Activated T-cell treated with anti-CD3 and anti-CD28 coated beads, Interleukin-2, amount 50 U/mL, for 72 hours (primary cell): ENCODE data around the gene ETS1. TPM values are rescaled to one million over a fixed set of nuclear protein-coding genes. Genes with fewer than 3 reads are reported as not detected.
"Not testable (repeated sequence)": the region's sequence is repeated elsewhere in the genome, so short reads cannot be mapped to it uniquely, and the experiment has no call there.

ENCODE experiments used
- ATAC-seq, 2 donors: fragments of 150-1000 bp; cut with Tn5 transposase; replicated peaks in 1 of 2; 2 replicates each; pipeline ENCODE4 v1.10.0; 2021; ENCODE audit warnings: moderate library complexity in 2 of 2, mild to moderate bottlenecking in 1 of 2
- DNase-seq, 2 donors: peaks; one replicate each; pipeline ENCODE4 v3.0.0; 2021 to 2022; ENCODE audit warnings: mixed read lengths in 1 of 2
- H3K27ac Mint-ChIP-seq: one replicate; pipeline ENCODE4 v1.8.0; 2022; ENCODE audit warnings: mild to moderate bottlenecking, moderate library complexity, mixed read lengths
- H3K27me3 Mint-ChIP-seq: one replicate; pipeline ENCODE4 v1.8.0; 2022; ENCODE audit warnings: low read depth, mixed read lengths
- H3K36me3 Mint-ChIP-seq, 2 donors: one replicate each; pipeline ENCODE4 v1.8.0; 2022; ENCODE audit warnings: mixed read lengths in 2 of 2, mild to moderate bottlenecking in 1 of 2; ENCODE audit not compliant: insufficient read depth in 2 of 2
- H3K4me1 Mint-ChIP-seq: one replicate; pipeline ENCODE4 v1.8.0; 2022; ENCODE audit warnings: low read depth, mixed read lengths
- H3K4me3 Mint-ChIP-seq, 2 donors: one replicate each; pipeline ENCODE4 v1.8.0; 2022; ENCODE audit warnings: mild to moderate bottlenecking in 2 of 2, mixed read lengths in 2 of 2, moderate library complexity in 2 of 2
- H3K9me3 Mint-ChIP-seq, 2 donors: one replicate each; pipeline ENCODE4 v1.8.0; 2022; ENCODE audit warnings: mixed read lengths in 2 of 2
- total RNA-seq, 2 donors: library from RNA; stranded (reverse); gene quantifications; one replicate each; pipeline ENCODE4 v1.2.3, GENCODE V29; 2022

ETS1 gene
- total RNA-seq, 2 donors from 2014 or later, result 713 to 736 TPM

DNA sequence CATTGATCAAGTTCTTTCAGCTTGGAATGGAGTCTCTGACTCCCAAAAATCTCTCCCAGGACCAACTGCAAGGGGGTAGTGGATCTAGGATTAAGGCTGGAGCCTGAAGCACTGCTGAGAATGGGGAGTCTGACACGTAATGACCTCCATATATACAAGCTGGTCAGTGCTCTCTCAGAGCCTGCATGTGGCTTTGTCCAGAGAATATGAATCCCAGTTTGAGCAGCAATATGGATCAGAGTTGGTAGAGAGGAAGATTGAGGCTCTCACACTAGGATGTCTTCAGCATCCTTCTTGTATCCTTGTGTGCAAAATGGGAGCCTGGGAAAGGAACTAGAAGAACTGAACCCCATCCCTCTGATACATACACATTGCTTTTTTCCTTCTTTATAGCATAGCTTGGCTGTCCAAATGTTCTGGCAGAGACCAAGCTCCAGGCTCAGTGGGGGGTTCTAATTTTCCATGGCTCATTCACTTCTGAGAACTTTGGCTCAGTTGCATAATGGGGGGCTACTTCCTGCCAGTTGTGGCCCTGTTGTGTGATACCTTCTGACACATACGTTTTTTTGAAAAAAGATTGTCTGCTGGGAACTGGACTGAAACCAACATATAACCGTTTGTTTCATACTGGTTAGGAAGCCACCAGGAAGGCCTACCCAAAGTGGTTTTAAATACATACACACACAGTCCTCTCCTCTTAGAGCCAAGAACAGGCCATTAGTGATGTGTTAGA lies 138.2 kb downstream of the ETS1 start:
- DNase-seq (no peak), ATAC-seq (peak; percentile 39 to 40)
- Mint-ChIP-seq H3K27me3 (no peaks in the 10 kb centered on the region), H3K27ac (peak overlapping the region; percentile 71), H3K36me3 (peaks cover 5 to 15% of the 10 kb centered on the region in 2 donors), H3K9me3 (peaks cover 3 to 7% of the 10 kb centered on the region in 2 donors), H3K4me3 (peak overlapping the region in 1 of 2 donors; percentile 31), H3K4me1 (peaks cover 71% of the 10 kb centered on the region)

DNA sequence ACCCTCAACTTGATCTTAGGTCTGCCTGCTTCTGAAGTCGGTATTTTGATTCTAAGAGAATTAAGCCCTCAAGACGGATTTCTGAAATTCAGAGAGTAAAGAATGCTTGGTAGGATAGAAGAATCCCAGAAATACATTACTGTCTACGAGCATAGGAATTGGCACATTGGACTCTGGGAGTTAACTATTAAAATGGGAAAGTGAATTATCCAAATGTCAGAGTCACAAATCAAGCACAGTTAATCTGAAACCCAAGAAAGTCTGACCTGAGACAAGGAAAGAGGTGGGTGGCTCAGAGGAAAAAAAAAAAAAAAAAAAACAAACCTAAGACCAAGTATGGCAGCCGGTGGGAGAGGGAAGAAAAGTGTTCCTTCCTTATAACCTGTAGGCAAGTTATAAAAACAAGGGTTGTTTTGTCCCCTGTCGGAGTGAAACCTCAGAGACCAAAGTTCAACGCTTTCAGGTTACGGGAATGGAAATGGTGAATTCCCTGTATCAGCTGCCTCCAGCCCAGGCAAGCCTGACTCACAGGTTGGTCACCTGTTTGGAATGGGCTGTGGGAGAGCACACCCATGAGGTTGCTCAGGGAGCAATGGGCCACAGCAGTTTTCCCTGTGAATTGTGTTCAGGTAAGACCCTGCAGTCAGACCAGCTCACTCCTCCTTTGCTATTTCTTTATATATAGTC lies 139.0 kb downstream of the ETS1 start:
- no peaks in the 10 kb centered on the region for H3K27me3 Mint-ChIP-seq
- peak overlapping the region; percentile 71 for H3K27ac Mint-ChIP-seq
- DNase-seq (no peak), ATAC-seq (peak; percentile 19 to 24)
- H3K4me1 Mint-ChIP-seq, result peaks cover 63% of the 10 kb centered on the region
- peaks cover 5 to 15% of the 10 kb centered on the region in 2 donors for H3K36me3 Mint-ChIP-seq
- H3K4me3 Mint-ChIP-seq, result peak overlapping the region in 1 of 2 donors; percentile 36
- H3K9me3 Mint-ChIP-seq, result peaks cover 3 to 7% of the 10 kb centered on the region in 2 donors

DNA sequence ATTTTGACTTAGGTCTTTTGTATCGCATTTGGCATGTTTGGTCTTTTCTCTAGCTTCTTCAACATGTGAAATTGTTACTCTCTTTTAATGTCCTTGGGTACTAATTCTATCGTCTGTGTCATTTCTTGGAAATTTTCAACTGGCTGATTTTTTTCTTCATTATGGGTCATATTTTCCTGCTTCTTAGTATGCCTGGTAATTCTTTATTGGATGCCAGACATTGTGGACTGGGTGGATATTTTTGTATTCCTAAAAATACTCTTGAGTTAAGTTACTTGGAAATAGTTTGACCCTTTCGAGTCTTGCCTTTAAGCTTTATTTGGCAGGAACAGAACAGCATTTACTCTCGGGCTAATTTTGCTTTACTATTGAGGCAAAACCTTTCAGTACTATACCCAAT lies 140.1 kb downstream of the ETS1 start:
- no peaks in the 10 kb centered on the region for H3K27me3 Mint-ChIP-seq
- no peak overlapping the region for H3K4me3 Mint-ChIP-seq
- ATAC-seq, result no peak
- peaks cover 5 to 15% of the 10 kb centered on the region in 2 donors for H3K36me3 Mint-ChIP-seq
- no peak for DNase-seq
- peak overlapping the region; percentile 87 for H3K27ac Mint-ChIP-seq
- peaks cover 52% of the 10 kb centered on the region for H3K4me1 Mint-ChIP-seq
- H3K9me3 Mint-ChIP-seq, result peaks cover 3 to 7% of the 10 kb centered on the region in 2 donors

DNA sequence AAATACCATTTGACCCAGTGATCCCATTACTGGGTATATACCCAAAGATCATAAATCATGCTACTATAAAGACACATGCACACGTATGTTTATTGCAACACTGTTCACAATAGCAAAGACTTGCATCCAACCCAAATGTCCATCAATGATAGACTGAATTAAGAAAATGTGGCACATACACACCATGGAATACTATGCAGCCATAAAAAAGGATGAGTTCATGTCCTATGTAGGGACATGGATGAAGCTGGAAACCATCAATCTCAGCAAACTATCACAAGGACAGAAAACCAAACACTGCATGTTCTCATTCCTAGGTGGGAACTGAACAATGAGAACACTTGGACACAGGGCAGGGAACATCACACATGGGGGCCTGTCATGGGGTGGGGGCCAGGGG lies 141.4 kb downstream of the ETS1 start:
- peaks cover 44% of the 10 kb centered on the region for H3K4me1 Mint-ChIP-seq
- ATAC-seq, DNase-seq, H3K9me3 Mint-ChIP-seq, H3K27me3 Mint-ChIP-seq, H3K4me3 Mint-ChIP-seq: not testable (repeated sequence)
- H3K27ac Mint-ChIP-seq, result peak overlapping the region; percentile 38
- peaks cover 7 to 18% of the 10 kb centered on the region in 2 donors for H3K36me3 Mint-ChIP-seq

DNA sequence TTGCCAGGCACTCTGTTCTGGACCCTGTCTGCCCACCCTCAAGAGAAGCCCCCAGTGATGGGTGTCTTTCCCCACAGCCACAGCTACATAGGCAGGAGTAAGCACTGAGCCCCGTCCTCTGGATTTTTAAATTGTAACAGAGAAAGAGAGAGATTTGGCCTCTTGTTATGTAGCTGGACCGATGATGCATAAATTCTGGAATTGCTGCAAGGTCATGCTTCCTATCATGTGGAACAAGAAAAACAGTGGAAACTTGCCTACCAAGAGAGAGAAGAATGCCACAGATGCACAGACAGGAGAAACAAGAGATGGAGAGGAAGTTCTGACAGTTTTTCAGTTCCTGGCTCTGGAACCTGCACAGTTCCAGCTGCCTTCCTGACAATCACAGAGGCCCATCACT lies 150.2 kb downstream of the ETS1 start:
- Mint-ChIP-seq H3K36me3 (peaks cover 2 to 5% of the 10 kb centered on the region in 2 donors), H3K4me1 (peaks cover 20% of the 10 kb centered on the region), H3K27me3 (no peaks in the 10 kb centered on the region), H3K4me3 (no peak overlapping the region), H3K9me3 (peaks cover 2 to 4% of the 10 kb centered on the region in 2 donors), H3K27ac (no peak overlapping the region)
- no peak for DNase-seq
- no peak for ATAC-seq

DNA sequence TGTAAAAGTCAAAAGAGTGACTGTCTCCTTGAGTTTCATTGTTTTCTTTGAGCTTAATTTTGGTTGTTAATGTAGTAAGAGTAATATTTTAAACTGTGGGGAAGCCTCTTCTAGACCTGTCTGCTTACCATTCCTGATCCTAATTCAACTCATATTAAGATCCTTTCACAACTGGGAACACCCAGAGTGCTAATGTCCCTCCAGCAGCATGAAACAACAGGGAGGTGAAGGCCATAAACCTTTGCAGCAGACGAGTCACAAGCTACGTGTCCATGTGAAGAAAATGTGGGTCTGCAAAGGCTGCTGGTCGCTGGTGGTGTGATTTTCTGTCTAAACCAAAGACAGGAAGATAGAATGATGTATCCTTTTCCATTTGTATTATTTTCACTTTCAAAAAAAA lies 152.5 kb downstream of the ETS1 start:
- H3K27ac Mint-ChIP-seq, result no peak overlapping the region
- no peaks in the 10 kb centered on the region for H3K36me3 Mint-ChIP-seq
- ATAC-seq (no peak), DNase-seq (no peak)
- H3K4me3 Mint-ChIP-seq, result no peak overlapping the region
- H3K27me3 Mint-ChIP-seq, result no peaks in the 10 kb centered on the region
- H3K9me3 Mint-ChIP-seq, result peaks cover 0 to 2% of the 10 kb centered on the region in 2 donors
- H3K4me1 Mint-ChIP-seq, result peaks cover 22% of the 10 kb centered on the region

DNA sequence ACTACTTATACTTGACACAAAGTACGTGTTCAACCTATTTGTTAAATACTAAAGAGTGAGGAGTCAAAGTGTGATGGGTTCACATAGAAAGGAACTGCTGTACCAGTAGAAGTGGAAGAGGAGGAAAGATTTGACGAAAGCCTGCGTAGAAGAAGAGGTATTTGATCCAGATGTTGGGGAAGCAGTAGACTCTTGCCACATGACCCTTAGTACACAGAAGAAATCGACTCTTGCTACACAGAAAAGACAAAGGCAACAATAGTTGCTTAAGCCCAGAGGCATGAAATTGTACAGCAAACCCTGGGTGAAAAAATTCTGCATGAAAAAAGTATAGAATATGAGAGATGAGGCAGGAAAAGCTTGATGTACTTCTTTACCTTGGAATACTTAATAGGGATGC lies 152.9 kb downstream of the ETS1 start:
- Mint-ChIP-seq H3K4me1 (peaks cover 26% of the 10 kb centered on the region), H3K27me3 (no peaks in the 10 kb centered on the region), H3K36me3 (no peaks in the 10 kb centered on the region), H3K9me3 (no peaks in the 10 kb centered on the region), H3K4me3 (no peak overlapping the region), H3K27ac (no peak overlapping the region)
- DNase-seq, result no peak
- no peak for ATAC-seq

DNA sequence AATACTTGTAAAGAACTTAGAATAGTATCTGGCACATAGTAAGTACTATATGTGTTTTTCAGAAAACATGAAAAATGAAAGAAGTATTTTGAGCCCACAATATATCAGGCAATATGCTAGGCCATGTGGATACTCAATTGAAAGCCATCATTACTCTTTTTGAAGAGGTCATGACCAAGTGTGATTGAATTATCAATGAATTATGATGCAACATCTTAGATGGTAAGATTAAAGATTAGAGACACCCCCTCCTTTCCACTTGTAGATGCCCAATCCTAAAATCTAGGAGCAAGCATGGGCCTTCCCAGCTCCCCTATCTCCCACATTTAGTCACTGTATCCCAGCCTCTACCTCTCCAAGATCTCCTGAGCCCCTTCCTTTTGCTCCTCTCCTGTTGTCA lies 154.4 kb downstream of the ETS1 start:
- no peak overlapping the region for H3K27ac Mint-ChIP-seq
- ATAC-seq (no peak), DNase-seq (no peak)
- H3K27me3 Mint-ChIP-seq, result no peaks in the 10 kb centered on the region
- peaks cover 1 to 2% of the 10 kb centered on the region in 2 donors for H3K9me3 Mint-ChIP-seq
- no peak overlapping the region for H3K4me3 Mint-ChIP-seq
- H3K36me3 Mint-ChIP-seq, result peaks cover 0 to 1% of the 10 kb centered on the region in 2 donors
- peaks cover 40% of the 10 kb centered on the region for H3K4me1 Mint-ChIP-seq

DNA sequence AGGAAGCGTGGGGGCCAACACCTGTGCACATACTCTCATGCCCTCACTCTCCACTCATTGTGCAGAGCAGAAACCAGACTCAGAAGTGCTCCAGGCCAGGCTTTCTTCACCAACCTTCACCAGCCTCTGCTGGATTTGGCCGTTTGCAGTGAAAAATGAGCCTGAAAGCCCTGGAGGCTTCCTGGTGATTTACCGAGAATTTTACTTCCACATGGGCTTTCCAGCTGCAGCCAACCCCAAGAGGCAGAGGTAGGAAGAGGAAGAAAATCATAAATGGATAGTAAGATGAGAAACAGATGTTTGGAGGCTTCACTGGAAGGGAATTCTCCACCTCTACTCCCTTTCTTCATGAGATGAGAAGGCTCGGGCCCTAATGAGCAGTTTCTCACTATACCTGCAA lies 155.4 kb downstream of the ETS1 start:
- ATAC-seq, result no peak
- no peak overlapping the region for H3K4me3 Mint-ChIP-seq
- no peak overlapping the region for H3K27ac Mint-ChIP-seq
- peaks cover 1 to 2% of the 10 kb centered on the region in 2 donors for H3K9me3 Mint-ChIP-seq
- peaks cover 0 to 1% of the 10 kb centered on the region in 2 donors for H3K36me3 Mint-ChIP-seq
- DNase-seq, result no peak
- peaks cover 40% of the 10 kb centered on the region for H3K4me1 Mint-ChIP-seq
- H3K27me3 Mint-ChIP-seq, result no peaks in the 10 kb centered on the region

DNA sequence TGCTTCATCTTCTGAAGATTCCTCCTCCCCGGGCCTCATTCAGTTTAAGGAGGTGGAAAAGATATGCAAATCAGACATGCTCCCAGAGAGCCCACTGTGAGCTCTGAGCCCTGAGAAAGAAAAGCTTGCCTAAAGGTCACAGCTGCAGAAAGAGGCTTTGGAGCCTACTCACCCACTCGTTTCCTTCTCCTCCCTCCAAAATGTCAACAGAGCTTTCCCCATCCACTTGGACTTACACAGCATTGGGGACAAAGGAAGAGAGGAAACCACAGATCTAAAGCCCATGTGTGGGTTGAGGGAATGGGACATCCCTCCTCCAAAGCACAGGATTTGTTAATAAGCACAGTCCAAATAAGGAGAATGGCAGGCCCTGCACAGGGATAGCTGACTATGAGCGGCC lies 158.4 kb downstream of the ETS1 start:
- peaks cover 31% of the 10 kb centered on the region for H3K4me1 Mint-ChIP-seq
- H3K27ac Mint-ChIP-seq, result no peak overlapping the region

DNA sequence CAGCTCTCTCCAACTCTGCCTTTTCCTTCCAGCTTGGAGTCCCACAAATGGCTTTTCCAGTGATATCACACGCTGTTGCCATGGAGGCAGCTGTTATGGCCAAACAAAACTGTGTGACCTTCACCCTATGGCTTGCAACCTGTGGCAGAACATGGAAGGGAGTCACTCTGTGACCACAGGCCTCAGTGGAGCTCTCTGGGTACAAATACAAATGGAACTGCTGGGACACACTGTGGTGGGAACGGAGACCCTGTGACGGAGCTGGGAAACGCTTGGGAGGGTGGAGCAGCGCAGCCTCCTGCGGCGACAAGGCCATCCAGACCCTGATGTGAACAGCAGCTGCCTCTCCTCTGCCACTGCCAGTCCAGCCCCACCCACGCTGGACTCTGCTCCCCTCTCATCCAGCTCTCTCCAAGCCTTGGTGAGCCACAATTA lies 162.5 kb downstream of the ETS1 start:
- H3K36me3 Mint-ChIP-seq, result peaks cover 0 to 4% of the 10 kb centered on the region in 2 donors
- peaks cover 1 to 5% of the 10 kb centered on the region in 2 donors for H3K9me3 Mint-ChIP-seq
- peaks cover 64% of the 10 kb centered on the region for H3K4me1 Mint-ChIP-seq
- DNase-seq, result no peak
- H3K27ac Mint-ChIP-seq, result no peak overlapping the region
- H3K27me3 Mint-ChIP-seq, result no peaks in the 10 kb centered on the region
- ATAC-seq, result no peak
- no peak overlapping the region for H3K4me3 Mint-ChIP-seq

More for the DNA sequence above, 158.4 kb downstream of the ETS1 start:
- peaks cover 1 to 5% of the 10 kb centered on the region in 2 donors for H3K9me3 Mint-ChIP-seq
- peaks cover 0 to 1% of the 10 kb centered on the region in 2 donors for H3K36me3 Mint-ChIP-seq
- ATAC-seq (no peak), DNase-seq (no peak)
- no peaks in the 10 kb centered on the region for H3K27me3 Mint-ChIP-seq
- no peak overlapping the region for H3K4me3 Mint-ChIP-seq

DNA sequence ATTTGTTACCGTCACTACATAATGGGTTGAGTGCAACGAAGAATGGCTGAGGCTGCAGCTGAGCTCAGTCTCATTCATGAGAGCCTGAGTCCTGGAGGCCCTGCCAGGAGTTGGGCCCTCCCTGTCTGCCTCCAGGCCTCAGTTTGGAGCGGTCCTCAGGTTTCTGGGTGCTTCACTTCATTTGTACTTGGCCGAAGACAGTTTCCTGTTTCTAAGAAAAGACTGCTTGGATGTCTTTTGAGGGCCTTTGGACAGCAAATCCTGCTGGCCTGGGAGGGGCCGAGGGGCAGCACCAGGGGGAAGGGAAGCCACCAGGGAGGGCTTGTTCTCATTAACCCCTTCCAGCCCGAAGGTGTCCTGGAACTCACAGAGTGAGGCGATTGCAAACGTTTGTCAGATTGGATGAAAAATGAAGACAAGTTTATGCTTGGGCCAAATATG lies 163.1 kb downstream of the ETS1 start:
- Mint-ChIP-seq H3K27me3 (no peaks in the 10 kb centered on the region), H3K9me3 (peaks cover 1 to 5% of the 10 kb centered on the region in 2 donors), H3K36me3 (peaks cover 0 to 4% of the 10 kb centered on the region in 2 donors), H3K4me3 (no peak overlapping the region), H3K4me1 (peaks cover 63% of the 10 kb centered on the region), H3K27ac (no peak overlapping the region)
- ATAC-seq (no peak), DNase-seq (no peak)

DNA sequence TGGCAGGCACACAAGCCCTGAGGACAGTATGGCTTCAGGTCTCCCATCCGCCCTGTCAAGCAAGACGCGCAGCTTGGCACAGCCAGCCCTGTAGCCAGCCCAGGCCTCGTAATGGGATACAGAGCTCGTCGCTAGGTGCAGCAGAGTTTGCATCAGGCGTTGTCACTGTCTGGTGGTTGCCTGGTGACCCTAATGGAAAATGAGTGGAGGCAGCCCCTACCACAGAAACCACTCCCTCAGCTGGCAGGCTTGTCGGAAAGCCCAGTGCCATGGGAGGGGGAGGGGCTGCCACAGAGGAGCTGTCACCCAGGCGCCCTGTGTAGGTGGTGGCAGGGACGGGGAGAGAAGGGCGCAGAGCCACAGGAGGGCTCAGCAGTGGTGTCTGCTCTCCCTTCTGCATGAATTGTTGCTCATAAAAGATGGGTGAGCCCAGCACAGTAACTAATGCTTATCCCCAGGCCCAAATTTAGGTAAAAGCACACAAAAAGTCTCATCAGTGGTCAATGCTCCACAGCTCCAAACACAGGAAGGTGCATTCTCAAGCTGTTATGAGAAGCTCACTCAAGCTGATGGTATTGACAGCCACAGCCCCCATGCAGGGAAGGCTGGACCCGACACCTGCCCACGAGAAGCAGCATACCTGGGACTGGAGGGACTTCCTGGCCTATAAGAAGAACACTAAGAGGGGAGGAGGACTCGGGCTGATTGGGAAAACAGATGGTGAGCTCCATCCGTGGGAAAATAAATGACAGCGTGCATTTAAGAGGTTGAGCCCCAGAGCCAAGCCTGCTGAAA lies 164.6 kb downstream of the ETS1 start:
- DNase-seq, result peak; percentile 93 to 98
- peak; percentile 95 to 96 for ATAC-seq
- Mint-ChIP-seq H3K27me3 (no peaks in the 10 kb centered on the region), H3K36me3 (peaks cover 0 to 2% of the 10 kb centered on the region in 2 donors), H3K27ac (peak overlapping the region; percentile 90), H3K4me1 (peaks cover 66% of the 10 kb centered on the region), H3K4me3 (peak overlapping the region; percentile 81 to 86), H3K9me3 (peaks cover 0 to 4% of the 10 kb centered on the region in 2 donors)
